ENCODE results near the gene LHPP.

DNA sequence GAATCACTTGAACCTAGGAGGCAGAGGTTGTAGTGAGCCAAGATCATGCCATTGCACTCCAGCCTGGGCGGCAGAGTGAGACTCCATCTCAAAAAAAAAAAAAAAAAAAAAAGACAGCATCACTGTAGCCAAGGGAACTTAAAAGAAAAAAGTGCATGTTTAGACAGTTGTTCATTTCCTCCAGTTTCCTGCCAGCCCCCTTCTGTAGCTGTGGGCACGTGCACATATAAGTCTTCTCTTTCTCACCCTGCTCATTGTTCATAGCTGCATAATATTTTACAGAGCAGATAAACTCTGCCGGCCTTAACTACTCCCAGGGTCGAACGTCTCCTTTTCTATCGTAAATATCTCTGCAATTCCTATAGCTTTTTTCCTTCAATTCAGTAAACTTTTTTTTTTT lies 132.6 kb downstream of the LHPP start:
- TF ChIP-seq POLR2A (IDR thresholded peaks at IDR 0.05; ENCODE audit: low read depth, low read length) (no peak), POLR2AphosphoS5 (IDR thresholded peaks at IDR 0.05; ENCODE audit: low read depth, low read length) (no peak)
